ENCODE measurements around the gene WDR45. TPM values are rescaled to one million over a fixed set of nuclear protein-coding genes. Genes with fewer than 3 reads are reported as not detected.

WDR45 gene
- total and polyA plus RNA-seq, 2 of the 13 experiments (the other 11 are each of a cell fraction or from before 2014, with no cell fraction given) = 16.4 to 65.5 TPM

DNA sequence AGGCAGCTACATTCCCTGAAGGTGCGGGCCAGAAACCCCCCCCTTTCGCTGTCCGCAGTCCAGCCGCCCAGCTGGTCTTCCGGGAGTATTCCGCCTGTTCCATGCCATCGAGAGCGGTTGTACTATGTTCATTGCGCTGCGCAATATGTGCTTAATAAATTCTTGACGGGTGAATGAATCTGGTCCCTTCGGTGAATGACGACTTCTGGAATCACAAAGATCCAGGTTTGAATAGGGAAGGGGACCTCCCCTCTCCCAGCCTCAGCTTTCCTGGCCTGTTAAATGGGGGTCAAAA is 35.8 kb downstream of the WDR45 start (continued):
- TF ChIP-seq HHEX (CRISPR knock-in tag; IDR thresholded peaks at IDR 0.05) = no peak
- TF ChIP-seq RFX1 (IDR thresholded peaks at IDR 0.05) = no peak
- TF ChIP-seq ZNF296 (CRISPR knock-in tag; conservative IDR thresholded peaks at IDR 0.05) = no peak
- no peak for TF ChIP-seq ZEB1 (IDR thresholded peaks at IDR 0.05; ENCODE audit: insufficient replicate concordance, low read depth)
- TF ChIP-seq, protein P1, sequence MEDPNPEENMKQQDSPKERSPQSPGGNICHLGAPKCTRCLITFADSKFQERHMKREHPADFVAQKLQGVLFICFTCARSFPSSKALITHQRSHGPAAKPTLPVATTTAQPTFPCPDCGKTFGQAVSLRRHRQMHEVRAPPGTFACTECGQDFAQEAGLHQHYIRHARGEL (CRISPR knock-in tag; IDR thresholded peaks at IDR 0.05) = no peak
- TF ChIP-seq ZNF510 (CRISPR knock-in tag; IDR thresholded peaks at IDR 0.05; ENCODE audit: low read depth) = no peak
- TF ChIP-seq GATAD2A (CRISPR knock-in tag; IDR thresholded peaks at IDR 0.05) = no peak
- peak; percentile 13 for TF ChIP-seq HDAC2 (CRISPR knock-in tag; IDR thresholded peaks at IDR 0.05)
- TF ChIP-seq, protein P2, sequence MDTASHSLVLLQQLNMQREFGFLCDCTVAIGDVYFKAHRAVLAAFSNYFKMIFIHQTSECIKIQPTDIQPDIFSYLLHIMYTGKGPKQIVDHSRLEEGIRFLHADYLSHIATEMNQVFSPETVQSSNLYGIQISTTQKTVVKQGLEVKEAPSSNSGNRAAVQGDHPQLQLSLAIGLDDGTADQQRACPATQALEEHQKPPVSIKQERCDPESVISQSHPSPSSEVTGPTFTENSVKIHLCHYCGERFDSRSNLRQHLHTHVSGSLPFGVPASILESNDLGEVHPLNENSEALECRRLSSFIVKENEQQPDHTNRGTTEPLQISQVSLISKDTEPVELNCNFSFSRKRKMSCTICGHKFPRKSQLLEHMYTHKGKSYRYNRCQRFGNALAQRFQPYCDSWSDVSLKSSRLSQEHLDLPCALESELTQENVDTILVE (CRISPR knock-in tag; IDR thresholded peaks at IDR 0.05) = no peak
- TF ChIP-seq, protein P3, sequence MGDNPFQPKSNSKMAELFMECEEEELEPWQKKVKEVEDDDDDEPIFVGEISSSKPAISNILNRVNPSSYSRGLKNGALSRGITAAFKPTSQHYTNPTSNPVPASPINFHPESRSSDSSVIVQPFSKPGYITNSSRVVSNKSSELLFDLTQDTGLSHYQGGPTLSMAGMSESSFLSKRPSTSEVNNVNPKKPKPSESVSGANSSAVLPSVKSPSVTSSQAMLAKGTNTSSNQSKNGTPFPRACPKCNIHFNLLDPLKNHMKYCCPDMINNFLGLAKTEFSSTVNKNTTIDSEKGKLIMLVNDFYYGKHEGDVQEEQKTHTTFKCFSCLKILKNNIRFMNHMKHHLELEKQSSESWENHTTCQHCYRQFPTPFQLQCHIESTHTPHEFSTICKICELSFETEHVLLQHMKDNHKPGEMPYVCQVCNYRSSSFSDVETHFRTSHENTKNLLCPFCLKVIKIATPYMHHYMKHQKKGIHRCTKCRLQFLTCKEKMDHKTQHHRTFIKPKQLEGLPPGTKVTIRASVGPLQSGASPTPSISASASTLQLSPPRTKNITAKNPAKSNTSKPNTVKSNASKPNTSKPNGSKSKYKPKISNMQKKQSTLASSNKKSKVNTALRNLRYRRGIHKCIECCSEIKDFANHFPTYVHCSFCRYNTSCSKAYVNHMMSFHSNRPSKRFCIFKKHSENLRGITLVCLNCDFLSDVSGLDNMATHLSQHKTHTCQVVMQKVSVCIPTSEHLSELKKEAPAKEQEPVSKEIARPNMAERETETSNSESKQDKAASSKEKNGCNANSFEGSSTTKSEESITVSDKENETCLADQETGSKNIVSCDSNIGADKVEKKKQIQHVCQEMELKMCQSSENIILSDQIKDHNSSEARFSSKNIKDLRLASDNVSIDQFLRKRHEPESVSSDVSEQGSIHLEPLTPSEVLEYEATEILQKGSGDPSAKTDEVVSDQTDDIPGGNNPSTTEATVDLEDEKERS (CRISPR knock-in tag; IDR thresholded peaks at IDR 0.05) = no peak
- no peak for TF ChIP-seq ZNF883 (CRISPR knock-in tag; IDR thresholded peaks at IDR 0.05; ENCODE audit: not compliant biosample characterization)
- TF ChIP-seq, protein P4, sequence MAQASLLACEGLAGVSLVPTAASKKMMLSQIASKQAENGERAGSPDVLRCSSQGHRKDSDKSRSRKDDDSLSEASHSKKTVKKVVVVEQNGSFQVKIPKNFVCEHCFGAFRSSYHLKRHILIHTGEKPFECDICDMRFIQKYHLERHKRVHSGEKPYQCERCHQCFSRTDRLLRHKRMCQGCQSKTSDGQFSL (CRISPR knock-in tag; IDR thresholded peaks at IDR 0.05) = 0 out of 2 replicates have a peak, but pooled peaks have one; percentile 30
- no peak for TF ChIP-seq ZNF205 (CRISPR knock-in tag; IDR thresholded peaks at IDR 0.05)
- no peak for TF ChIP-seq ZSCAN20 (CRISPR knock-in tag; IDR thresholded peaks at IDR 0.05; ENCODE audit: borderline replicate concordance)
- TF ChIP-seq, protein P5, sequence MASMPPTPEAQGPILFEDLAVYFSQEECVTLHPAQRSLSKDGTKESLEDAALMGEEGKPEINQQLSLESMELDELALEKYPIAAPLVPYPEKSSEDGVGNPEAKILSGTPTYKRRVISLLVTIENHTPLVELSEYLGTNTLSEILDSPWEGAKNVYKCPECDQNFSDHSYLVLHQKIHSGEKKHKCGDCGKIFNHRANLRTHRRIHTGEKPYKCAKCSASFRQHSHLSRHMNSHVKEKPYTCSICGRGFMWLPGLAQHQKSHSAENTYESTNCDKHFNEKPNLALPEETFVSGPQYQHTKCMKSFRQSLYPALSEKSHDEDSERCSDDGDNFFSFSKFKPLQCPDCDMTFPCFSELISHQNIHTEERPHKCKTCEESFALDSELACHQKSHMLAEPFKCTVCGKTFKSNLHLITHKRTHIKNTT (CRISPR knock-in tag; IDR thresholded peaks at IDR 0.05) = no peak
- TF ChIP-seq ZNF329 (CRISPR knock-in tag; IDR thresholded peaks at IDR 0.05; ENCODE audit: low read depth) = no peak
- TF ChIP-seq ELF3 (CRISPR knock-in tag; IDR thresholded peaks at IDR 0.05) = 0 out of 2 replicates have a peak, but pooled peaks have one; percentile 15
- TF ChIP-seq, protein P6, sequence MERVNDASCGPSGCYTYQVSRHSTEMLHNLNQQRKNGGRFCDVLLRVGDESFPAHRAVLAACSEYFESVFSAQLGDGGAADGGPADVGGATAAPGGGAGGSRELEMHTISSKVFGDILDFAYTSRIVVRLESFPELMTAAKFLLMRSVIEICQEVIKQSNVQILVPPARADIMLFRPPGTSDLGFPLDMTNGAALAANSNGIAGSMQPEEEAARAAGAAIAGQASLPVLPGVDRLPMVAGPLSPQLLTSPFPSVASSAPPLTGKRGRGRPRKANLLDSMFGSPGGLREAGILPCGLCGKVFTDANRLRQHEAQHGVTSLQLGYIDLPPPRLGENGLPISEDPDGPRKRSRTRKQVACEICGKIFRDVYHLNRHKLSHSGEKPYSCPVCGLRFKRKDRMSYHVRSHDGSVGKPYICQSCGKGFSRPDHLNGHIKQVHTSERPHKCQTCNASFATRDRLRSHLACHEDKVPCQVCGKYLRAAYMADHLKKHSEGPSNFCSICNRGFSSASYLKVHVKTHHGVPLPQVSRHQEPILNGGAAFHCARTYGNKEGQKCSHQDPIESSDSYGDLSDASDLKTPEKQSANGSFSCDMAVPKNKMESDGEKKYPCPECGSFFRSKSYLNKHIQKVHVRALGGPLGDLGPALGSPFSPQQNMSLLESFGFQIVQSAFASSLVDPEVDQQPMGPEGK (CRISPR knock-in tag; IDR thresholded peaks at IDR 0.05) = peak; percentile 85; the same call in 1 of the 2 replicates
- no peak for TF ChIP-seq NR2C2 (CRISPR knock-in tag; IDR thresholded peaks at IDR 0.05; ENCODE audit: borderline replicate concordance)
- no peak for TF ChIP-seq ZNF232 (CRISPR knock-in tag; IDR thresholded peaks at IDR 0.05; ENCODE audit: borderline replicate concordance)
- TF ChIP-seq, protein P7, sequence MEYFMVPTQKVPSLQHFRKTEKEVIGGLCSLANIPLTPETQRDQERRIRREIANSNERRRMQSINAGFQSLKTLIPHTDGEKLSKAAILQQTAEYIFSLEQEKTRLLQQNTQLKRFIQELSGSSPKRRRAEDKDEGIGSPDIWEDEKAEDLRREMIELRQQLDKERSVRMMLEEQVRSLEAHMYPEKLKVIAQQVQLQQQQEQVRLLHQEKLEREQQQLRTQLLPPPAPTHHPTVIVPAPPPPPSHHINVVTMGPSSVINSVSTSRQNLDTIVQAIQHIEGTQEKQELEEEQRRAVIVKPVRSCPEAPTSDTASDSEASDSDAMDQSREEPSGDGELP (IDR thresholded peaks at IDR 0.05; ENCODE audit: borderline replicate concordance, low read depth) = peak; percentile 81
- no peak for TF ChIP-seq XBP1 (CRISPR knock-in tag; IDR thresholded peaks at IDR 0.05)
